ENCODE results near the gene HIP1R. TPM values are rescaled to one million over a fixed set of nuclear protein-coding genes. Genes with fewer than 3 reads are reported as not detected.

The HIP1R gene
- total RNA-seq, 2 experiments from 2014 or later: 30.7 to 32.7 TPM

DNA sequence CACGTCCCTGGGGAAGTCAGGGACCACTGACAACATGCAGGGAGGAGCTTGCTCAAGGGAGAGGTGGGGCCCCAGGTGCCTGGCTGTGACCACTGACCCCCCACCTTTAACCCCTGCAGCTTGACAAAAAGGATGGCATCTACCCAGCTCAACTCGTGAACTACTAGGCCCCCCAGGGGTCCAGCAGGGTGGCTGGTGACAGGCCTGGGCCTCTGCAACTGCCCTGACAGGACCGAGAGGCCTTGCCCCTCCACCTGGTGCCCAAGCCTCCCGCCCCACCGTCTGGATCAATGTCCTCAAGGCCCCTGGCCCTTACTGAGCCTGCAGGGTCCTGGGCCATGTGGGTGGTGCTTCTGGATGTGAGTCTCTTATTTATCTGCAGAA is 26.3 kb downstream of the HIP1R start:
- peaks cover 13% of the 10 kb centered on the region for H3K36me3 Mint-ChIP-seq (ENCODE audit: low read depth)
- no peak for DNase-seq

DNA sequence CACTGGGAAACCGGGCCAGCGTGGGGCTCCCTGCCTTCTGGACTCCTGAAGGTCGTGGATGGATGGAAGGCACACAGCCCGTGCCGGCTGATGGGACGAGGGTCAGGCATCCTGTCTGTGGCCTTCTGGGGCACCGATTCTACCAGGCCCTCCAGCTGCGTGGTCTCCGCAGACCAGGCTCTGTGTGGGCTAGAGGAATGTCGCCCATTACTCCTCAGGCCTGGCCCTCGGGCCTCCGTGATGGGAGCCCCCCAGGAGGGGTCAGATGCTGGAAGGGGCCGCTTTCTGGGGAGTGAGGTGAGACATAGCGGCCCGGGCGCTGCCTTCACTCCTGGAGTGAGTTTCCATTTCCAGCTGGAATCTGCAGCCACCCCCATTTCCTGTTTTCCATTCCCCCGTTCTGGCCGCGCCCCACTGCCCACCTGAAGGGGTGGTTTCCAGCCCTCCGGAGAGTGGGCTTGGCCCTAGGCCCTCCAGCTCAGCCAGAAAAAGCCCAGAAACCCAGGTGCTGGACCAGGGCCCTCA is 26.9 kb downstream of the HIP1R start:
- ChIA-PET CTCF (interaction anchor here (0.6 to 6.5 kb wide), 8 partner anchors 10 to 376 kb away, joined by 3 to 53 read pairs (median 4); no protein-coding TSS in a partner anchor), POLR2A (no interaction called here)
- Mint-ChIP-seq H3K36me3 (ENCODE audit: low read depth) (peaks cover 17% of the 10 kb centered on the region), H3K27ac (no peak overlapping the region), H3K9me3 (no peaks in the 10 kb centered on the region), H3K4me3 (no peak overlapping the region), H3K27me3 (no peaks in the 10 kb centered on the region), H3K4me1 (peaks cover 2% of the 10 kb centered on the region)
- DNase-seq: no peak

More for the DNA sequence above, 26.3 kb downstream of the HIP1R start:
- ChIA-PET POLR2A (no interaction called here), CTCF (interaction anchor here (0.6 to 6.5 kb wide), 14 partner anchors 10 to 723 kb away, joined by 3 to 53 read pairs (median 4); partner anchors contain the start of gene TMED2)
- H3K9me3 Mint-ChIP-seq: no peaks in the 10 kb centered on the region
- H3K27ac Mint-ChIP-seq: no peak overlapping the region
- no peaks in the 10 kb centered on the region for H3K4me1 Mint-ChIP-seq
- no peak overlapping the region for H3K4me3 Mint-ChIP-seq
- no peaks in the 10 kb centered on the region for H3K27me3 Mint-ChIP-seq

DNA sequence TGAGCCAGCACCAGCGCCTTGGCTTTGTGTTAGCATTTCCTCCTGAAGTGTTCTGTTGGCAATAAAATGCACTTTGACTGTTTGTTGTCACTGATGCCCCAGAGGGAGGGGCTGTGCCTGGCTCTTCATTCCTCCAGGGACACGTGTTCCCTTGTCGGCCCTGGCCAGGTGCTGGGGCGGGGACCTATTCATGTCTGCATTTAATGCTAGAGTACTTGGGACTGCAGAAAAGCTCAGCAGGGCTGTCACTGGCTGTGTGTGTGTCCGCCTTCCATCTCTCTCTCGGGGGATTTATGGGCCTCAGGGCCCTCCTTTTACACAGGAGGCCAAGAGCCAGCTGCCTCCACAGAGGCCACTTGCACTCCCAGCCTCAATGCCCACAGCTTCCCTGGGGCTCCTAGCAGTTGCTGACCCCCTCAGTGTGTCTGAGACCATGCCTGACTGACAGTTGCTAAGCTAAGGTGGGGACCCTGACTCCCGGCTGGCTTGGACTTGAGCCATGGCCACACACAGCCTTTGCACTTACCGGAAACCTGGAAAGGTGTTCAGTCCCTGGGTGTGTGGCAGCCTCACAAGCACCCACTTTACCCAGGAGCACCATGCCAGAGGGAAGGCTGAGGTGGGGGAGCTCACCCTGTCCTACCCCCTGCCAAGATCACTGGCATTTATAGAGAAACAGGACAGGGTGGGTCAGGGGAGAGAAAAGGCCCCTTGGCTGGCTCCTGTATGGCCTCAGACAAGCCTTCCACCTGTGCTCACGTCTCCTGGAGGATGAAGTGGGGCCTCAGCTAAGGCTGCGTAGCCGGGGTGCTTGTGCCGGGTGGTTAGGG is 27.8 kb downstream of the HIP1R start:
- no peak overlapping the region for H3K27ac Mint-ChIP-seq
- H3K4me1 Mint-ChIP-seq: peaks cover 2% of the 10 kb centered on the region
- CTCF ChIA-PET: interaction anchor here (0.6 to 2.6 kb wide), 5 partner anchors 9 to 86 kb away, joined by 3 to 8 read pairs (median 6); no protein-coding TSS in a partner anchor
- peaks cover 20% of the 10 kb centered on the region for H3K36me3 Mint-ChIP-seq (ENCODE audit: low read depth)
- no peak overlapping the region for H3K4me3 Mint-ChIP-seq
- DNase-seq: no peak
- no peaks in the 10 kb centered on the region for H3K27me3 Mint-ChIP-seq
- H3K9me3 Mint-ChIP-seq: no peaks in the 10 kb centered on the region
- POLR2A ChIA-PET: no interaction called here

DNA sequence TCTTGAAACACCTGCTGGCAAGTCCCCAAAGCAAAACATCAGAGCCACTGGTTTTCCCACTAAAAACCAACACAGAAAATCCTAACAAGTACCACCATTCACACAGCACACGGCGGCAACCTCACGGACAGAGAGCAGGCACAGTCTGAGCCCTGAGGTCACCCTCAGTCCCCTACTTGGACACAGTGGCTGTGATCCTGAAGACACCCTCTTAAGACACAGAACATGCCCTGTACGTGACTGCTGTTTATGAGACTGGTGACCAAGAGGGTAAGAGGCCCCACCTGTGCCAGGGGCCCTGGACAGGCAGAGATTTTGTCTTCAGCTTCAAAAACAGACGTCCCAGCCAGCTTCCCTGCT is 29.6 kb downstream of the HIP1R start:
- POLR2A ChIA-PET: interaction anchor here (0.5 kb wide), 1 partner anchor 55 kb away, joined by 3 read pairs; no protein-coding TSS in a partner anchor
- Mint-ChIP-seq H3K27me3 (no peaks in the 10 kb centered on the region), H3K9me3 (no peaks in the 10 kb centered on the region), H3K4me1 (peaks cover 2% of the 10 kb centered on the region), H3K4me3 (no peak overlapping the region), H3K36me3 (ENCODE audit: low read depth) (peaks cover 36% of the 10 kb centered on the region), H3K27ac (no peak overlapping the region)
- DNase-seq: no peak
- CTCF ChIA-PET: interaction anchor here (0.9 to 2.6 kb wide), 4 partner anchors 12 to 84 kb away, joined by 3 to 8 read pairs (median 5); no protein-coding TSS in a partner anchor

DNA sequence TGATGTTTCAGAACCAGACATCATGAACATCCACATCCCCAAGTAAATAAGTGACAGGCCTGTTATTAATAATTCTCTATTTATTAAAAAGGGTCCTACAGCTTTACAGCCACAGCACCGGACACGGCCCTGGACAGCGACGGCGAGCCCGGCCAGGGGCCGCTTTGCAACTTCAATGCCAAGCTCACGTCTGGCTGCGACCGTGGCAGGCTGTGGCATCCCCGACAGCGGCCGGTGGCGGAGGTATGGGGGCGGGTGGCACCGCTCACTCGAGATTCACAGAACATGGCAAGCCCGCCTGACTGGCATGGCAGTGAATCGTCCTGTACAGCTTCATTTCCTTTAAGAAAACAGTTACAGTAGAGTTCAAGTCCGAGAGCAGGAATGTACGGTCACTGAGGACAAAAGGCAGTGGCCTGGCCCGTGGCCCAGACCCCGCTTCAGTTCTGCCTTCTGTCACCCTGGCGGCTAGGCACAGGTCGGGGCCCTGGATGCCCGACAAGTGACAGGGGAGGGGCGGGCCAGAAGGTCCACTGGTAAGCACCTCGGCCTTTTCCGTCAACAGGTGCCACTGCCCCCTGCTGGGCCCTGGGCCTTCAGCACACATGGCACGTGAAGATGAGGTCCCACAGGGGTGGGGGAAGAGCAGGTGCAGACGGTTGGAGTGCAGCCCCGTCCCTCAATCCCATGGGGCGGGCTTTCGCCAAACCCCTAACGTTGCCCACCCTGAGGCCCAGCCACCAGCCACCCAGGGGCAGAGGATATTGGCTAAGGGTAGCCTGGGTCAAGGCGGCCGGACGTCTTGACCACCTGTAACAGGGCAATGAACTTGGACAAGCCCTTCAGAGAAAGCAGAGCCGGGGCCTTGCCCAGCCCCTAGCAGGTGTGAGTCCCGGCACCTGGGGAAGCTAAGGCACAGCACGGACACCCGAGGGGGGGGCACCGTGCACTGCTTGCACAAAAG is 30.3 kb downstream of the HIP1R start:
- CTCF ChIA-PET: interaction anchor here (0.9 to 2.6 kb wide), 5 partner anchors 11 to 84 kb away, joined by 3 to 8 read pairs (median 4); no protein-coding TSS in a partner anchor
- Mint-ChIP-seq H3K36me3 (ENCODE audit: low read depth) (peaks cover 42% of the 10 kb centered on the region), H3K4me3 (no peak overlapping the region), H3K4me1 (peaks cover 2% of the 10 kb centered on the region), H3K9me3 (no peaks in the 10 kb centered on the region), H3K27me3 (no peaks in the 10 kb centered on the region), H3K27ac (no peak overlapping the region)
- POLR2A ChIA-PET: no interaction called here
- DNase-seq: no peak

DNA sequence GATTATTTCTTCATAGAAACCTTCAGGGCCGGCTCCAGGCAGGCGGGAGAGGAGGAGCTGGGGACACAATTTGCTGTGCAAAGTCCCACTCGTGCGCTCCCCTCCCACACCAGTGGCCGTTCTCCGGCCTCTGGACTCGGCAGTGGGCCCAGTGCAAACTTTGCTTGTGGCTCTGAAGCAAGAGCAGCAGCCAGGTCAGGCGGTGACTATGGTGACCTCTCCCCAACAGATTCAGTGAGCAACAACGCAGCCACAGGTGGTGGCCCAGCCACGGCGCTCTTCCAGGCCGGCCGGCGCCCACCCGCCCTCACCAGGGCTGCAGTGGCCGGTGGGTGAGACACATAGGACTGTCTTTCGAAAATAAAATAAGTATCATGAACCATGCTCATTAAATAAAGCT is 31.1 kb downstream of the HIP1R start:
- H3K27me3 Mint-ChIP-seq: no peaks in the 10 kb centered on the region
- ChIA-PET CTCF (interaction anchor here (0.9 kb wide), 1 partner anchor 80 kb away, joined by 3 read pairs; no protein-coding TSS in a partner anchor), POLR2A (no interaction called here)
- DNase-seq: no peak
- H3K27ac Mint-ChIP-seq: no peak overlapping the region
- H3K9me3 Mint-ChIP-seq: no peaks in the 10 kb centered on the region
- H3K36me3 Mint-ChIP-seq (ENCODE audit: low read depth): peaks cover 45% of the 10 kb centered on the region
- H3K4me3 Mint-ChIP-seq: no peak overlapping the region
- H3K4me1 Mint-ChIP-seq: peaks cover 10% of the 10 kb centered on the region

DNA sequence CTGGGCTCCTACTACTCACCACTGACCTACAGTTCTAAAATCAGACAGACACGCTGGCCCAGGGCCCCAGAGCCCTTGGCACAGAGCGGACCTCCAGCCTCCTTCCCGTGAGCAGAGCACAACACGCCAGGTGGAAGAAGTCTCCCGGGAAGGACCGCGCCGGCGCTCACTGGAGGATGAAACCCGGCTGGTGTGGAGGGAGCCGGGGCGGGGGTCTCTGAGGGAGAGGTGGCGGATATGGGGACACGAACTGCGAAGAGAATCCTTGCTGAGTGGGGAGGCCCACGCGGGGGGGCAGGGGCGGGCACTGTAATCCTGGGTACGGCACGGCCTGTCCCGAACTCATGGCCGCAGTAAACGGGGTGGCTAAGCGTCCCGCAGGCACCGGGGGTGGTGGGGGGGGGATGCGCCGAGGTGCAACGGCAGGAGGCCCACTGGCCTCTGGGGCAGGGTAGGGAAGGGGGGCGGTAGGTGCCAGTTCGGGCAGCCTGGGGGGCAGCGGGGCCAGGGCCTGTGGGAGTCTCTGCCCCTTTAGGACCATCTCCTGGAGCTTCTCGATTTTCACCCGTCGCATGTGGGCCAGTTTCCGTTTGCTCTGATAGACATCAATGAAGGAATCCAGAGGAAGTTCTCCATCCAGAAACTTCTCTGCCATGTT is 31.8 kb downstream of the HIP1R start:
- no peak for DNase-seq
- CTCF ChIA-PET: no interaction called here
- H3K27ac Mint-ChIP-seq: peak overlapping the region; percentile 9
- no peaks in the 10 kb centered on the region for H3K9me3 Mint-ChIP-seq
- POLR2A ChIA-PET: no interaction called here
- H3K36me3 Mint-ChIP-seq (ENCODE audit: low read depth): peaks cover 50% of the 10 kb centered on the region
- peaks cover 17% of the 10 kb centered on the region for H3K4me1 Mint-ChIP-seq
- no peak overlapping the region for H3K4me3 Mint-ChIP-seq
- H3K27me3 Mint-ChIP-seq: no peaks in the 10 kb centered on the region

DNA sequence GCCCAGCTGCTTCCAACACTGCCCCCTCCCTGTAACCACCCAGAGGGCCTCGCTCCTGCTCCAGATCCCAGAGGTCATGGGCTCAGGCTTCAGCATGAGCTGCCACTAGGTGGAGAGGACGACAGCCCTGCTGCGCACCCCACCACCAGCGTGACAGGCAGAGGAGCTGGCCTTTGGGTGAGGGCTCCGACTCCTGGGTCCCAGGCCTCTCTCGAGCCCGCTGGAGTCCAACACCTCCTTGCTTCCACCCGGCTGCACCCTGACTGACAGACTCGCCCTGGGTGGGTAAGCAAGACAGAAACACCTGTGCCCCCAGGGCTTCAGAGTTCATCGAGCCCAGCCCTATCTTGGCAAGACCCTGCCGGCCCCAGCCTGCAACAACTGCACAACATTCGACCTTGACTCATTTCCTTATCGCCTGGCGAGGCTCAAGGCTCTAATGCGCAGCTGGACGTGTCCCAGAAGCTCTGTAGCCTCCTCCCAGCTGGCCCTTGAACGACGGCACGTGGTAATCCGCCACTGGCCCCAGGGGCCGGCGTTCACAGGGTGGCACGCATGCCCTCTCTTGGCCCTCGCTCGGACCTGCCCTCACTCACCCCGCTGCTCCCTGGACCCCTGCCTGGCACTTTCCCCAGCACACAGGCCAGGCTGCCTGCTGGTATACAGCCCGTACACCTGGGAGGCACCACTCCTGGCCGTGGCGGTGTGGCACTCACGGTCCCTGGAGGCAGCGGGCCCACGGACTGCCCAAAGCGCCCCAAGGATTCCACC is 32.6 kb downstream of the HIP1R start:
- Mint-ChIP-seq H3K4me3 (no peak overlapping the region), H3K27ac (no peak overlapping the region), H3K9me3 (no peaks in the 10 kb centered on the region), H3K27me3 (no peaks in the 10 kb centered on the region), H3K36me3 (ENCODE audit: low read depth) (peaks cover 54% of the 10 kb centered on the region), H3K4me1 (peaks cover 25% of the 10 kb centered on the region)
- ChIA-PET CTCF (no interaction called here), POLR2A (no interaction called here)
- DNase-seq: no peak

DNA sequence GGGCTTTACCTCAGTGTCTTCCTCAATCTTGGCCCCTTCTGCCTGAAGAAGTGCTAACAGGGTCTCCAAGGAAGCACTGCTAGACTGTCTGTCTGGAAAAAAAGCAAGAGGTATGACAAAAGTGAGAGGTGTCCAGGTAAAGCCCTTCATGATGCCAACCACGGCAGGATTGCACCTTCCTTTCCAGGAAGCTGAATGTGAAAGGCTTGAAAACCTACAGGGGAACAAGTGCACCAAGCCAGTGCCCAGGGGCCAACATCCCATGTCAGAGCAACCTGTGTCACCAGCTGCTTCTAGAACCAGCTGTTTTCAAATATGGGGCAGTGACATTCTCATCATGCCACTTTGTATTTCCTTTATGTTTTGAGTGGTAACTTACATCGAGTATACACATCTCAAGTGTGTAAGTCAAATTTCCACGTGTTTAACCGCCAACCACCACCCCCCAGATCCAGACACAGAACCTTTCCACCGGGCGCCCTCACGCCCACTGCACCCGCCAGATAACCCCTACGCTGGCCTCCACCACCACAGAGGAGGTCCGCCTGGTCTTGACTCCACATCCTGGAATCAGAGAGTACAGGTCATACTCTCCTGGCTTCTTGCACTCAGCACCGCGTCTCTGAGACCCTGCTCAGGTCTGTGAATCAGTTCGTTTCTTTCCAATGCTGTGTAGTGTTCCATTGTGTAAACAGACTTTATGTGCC is 33.4 kb downstream of the HIP1R start:
- no peak for DNase-seq
- ChIA-PET POLR2A (no interaction called here), CTCF (no interaction called here)
- H3K4me3 Mint-ChIP-seq: no peak overlapping the region
- no peak overlapping the region for H3K27ac Mint-ChIP-seq
- H3K4me1 Mint-ChIP-seq: peaks cover 32% of the 10 kb centered on the region
- H3K27me3 Mint-ChIP-seq: peaks cover 5% of the 10 kb centered on the region
- H3K36me3 Mint-ChIP-seq (ENCODE audit: low read depth): peaks cover 58% of the 10 kb centered on the region
- H3K9me3 Mint-ChIP-seq: no peaks in the 10 kb centered on the region

DNA sequence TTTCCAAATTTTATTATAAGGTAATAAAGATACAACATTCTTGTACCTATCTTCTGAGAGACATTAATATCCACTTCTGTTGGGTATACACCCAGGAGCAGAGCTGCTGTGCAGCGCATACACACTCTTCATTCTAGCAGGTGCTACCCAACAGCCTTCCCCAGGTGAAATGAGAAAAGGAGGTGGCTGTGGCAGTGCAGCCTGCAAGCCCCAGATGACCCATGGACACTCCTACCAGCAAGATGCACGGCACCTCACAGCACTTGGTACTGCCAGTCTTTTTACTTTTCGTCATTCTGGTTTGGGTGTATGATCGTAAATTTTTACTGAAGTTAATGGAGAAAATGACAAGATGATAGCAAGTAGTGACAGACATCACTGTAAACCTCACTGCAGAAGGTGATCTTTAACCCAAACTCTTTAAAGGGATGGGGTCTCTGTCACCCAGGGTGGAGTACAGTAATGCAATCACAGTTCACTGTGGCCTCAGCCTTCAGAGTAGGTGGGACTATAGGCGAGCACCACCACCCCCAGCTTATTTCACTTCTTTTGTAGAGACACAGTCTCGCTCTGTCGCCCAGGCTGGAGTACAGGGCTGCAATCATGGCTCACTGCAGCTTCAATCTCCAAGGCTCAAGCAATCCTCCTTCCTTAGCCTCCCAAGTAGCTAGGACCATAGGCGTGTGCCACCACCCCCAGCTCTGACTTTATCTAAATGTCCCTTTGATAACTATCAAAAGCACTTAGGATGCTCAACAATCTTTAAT is 34.1 kb downstream of the HIP1R start:
- peaks cover 5% of the 10 kb centered on the region for H3K27me3 Mint-ChIP-seq
- peaks cover 61% of the 10 kb centered on the region for H3K36me3 Mint-ChIP-seq (ENCODE audit: low read depth)
- no peaks in the 10 kb centered on the region for H3K9me3 Mint-ChIP-seq
- peaks cover 40% of the 10 kb centered on the region for H3K4me1 Mint-ChIP-seq
- CTCF ChIA-PET: interaction anchor here (0.6 to 1.1 kb wide), 2 partner anchors 9 to 73 kb away, joined by 3 to 4 read pairs; no protein-coding TSS in a partner anchor
- no peak overlapping the region for H3K27ac Mint-ChIP-seq
- DNase-seq: no peak
- no peak overlapping the region for H3K4me3 Mint-ChIP-seq
- POLR2A ChIA-PET: no interaction called here

Data from activated CD4-positive, alpha-beta T cell treated with anti-CD3 and anti-CD28 coated beads, Interleukin-2, amount 10 ng/mL, durations not matched to agents 7 days and 5 days (primary cell).